CD4-positive, alpha-beta memory T cell (primary cell): ENCODE data around the gene SCFD2. TPM values are rescaled to one million over a fixed set of nuclear protein-coding genes. Genes with fewer than 3 reads are reported as not detected.

Experiments used
- CTCF ChIA-PET: fragments of 350-600 bp; sonication (Branson Sonifier 250); formaldehyde crosslinking; loops from one replicate; lab custom pipeline; 2021; ENCODE audit warnings: inconsistent platforms; ENCODE audit not compliant: partially characterized antibody; lab: Charles Lee
- POLR2A ChIA-PET: fragments of 350-600 bp; sonication (Branson Sonifier 250); formaldehyde crosslinking; loops from one replicate; lab custom pipeline; 2021; ENCODE audit not compliant: partially characterized antibody; lab: Charles Lee
- DNase-seq, 5 donors: peaks; one replicate each; pipeline versions ENCODE4 v3.0.0 to v3.0.0-alpha.2; 2020 to 2022; ENCODE audit warnings: mixed read lengths in 1 of 5
- H3K27ac ChIP-seq: one replicate; pipeline ENCODE4 v1.7.0; 2013; ENCODE audit warnings: low read depth, low read length
- H3K27me3 ChIP-seq: 2 replicates; pipeline ENCODE4 v1.7.0; 2013; ENCODE audit warnings: mild to moderate bottlenecking, low read length, moderate library complexity; ENCODE audit not compliant: insufficient read depth
- H3K36me3 ChIP-seq: 2 replicates; pipeline ENCODE4 v1.7.0; 2013; ENCODE audit warnings: mild to moderate bottlenecking, low read length, moderate library complexity; ENCODE audit not compliant: insufficient read depth
- H3K4me1 ChIP-seq: 2 replicates; pipeline ENCODE4 v1.7.0; 2013; ENCODE audit warnings: mild to moderate bottlenecking, low read length, moderate library complexity; ENCODE audit not compliant: insufficient read depth
- H3K4me3 ChIP-seq, 2 donors: one replicate each; pipeline ENCODE4 v1.7.0; 2013; ENCODE audit warnings: low read length in 2 of 2, mild to moderate bottlenecking in 1 of 2
- H3K9me3 ChIP-seq, 2 donors: one replicate each; pipeline ENCODE4 v1.7.0; 2013; ENCODE audit warnings: low read length in 2 of 2, control low read depth in 1 of 2; ENCODE audit not compliant: control insufficient read depth in 1 of 2
- H3K27ac Mint-ChIP-seq, 7 donors: one replicate each; pipeline ENCODE4 v1.8.0; 2020 to 2021; ENCODE audit warnings: mixed read lengths in 7 of 7, mild to moderate bottlenecking in 6 of 7, inconsistent platforms in 3 of 7, moderate library complexity in 3 of 7
- H3K27me3 Mint-ChIP-seq, 2 donors: one replicate each; pipeline ENCODE4 v1.8.0; 2020 to 2021; ENCODE audit warnings: mixed read lengths in 2 of 2
- H3K36me3 Mint-ChIP-seq, 2 donors: one replicate each; pipeline ENCODE4 v1.8.0; 2020 to 2021; ENCODE audit warnings: mixed read lengths in 2 of 2, inconsistent platforms in 1 of 2, mild to moderate bottlenecking in 1 of 2
- H3K4me1 Mint-ChIP-seq, 4 donors: one replicate each; pipeline ENCODE4 v1.8.0; 2020 to 2021; ENCODE audit warnings: mixed read lengths in 4 of 4, mild to moderate bottlenecking in 1 of 4
- H3K4me3 Mint-ChIP-seq, 8 donors: one replicate each; pipeline ENCODE4 v1.8.0; 2020 to 2021; ENCODE audit warnings: mixed read lengths in 8 of 8, mild to moderate bottlenecking in 7 of 8, moderate library complexity in 6 of 8, inconsistent platforms in 3 of 8
- H3K9me3 Mint-ChIP-seq, 8 donors: one replicate each; pipeline ENCODE4 v1.8.0; 2020 to 2021; ENCODE audit warnings: mixed read lengths in 8 of 8, mild to moderate bottlenecking in 5 of 8, inconsistent platforms in 3 of 8, moderate library complexity in 1 of 8
- intact Hi-C: fragments of 100-400 bp; cut with micrococcal nuclease; formaldehyde crosslinking; loops from one replicate; pipeline ENCODE4 v1.15.1; 2023
- polyA plus RNA-seq, 2 donors: library from polyadenylated mRNA; unstranded; fragments of 300-500 nt; fragmentation: Illumina TruSeq; gene quantifications; one replicate each; pipeline ENCODE4 v1.2.3, GENCODE V29; 2021
- total RNA-seq, 2 experiments: library from RNA; stranded (reverse); gene quantifications; one replicate each; pipeline ENCODE4 v1.2.3, GENCODE V29; 2021

SCFD2 gene
- total and polyA plus RNA-seq, 4 experiments from 2014 or later = 12.4 to 21.2 (median 13.5) TPM

- Mint-ChIP-seq H3K27ac (no peak overlapping the region), H3K36me3 (peaks cover 2 to 8% of the 10 kb centered on the region in 2 donors), H3K4me1 (no peaks in the 10 kb centered on the region), H3K9me3 (peaks cover 0 to 9% (median 2%) of the 10 kb centered on the region in 8 donors), H3K4me3 (no peak overlapping the region), H3K27me3 (no peaks in the 10 kb centered on the region)
- Histone ChIP-seq H3K27me3 (no peaks in the 10 kb centered on the region), H3K36me3 (no peaks in the 10 kb centered on the region), H3K9me3 (no peaks in the 10 kb centered on the region), H3K4me3 (no peak overlapping the region), H3K4me1 (no peaks in the 10 kb centered on the region), H3K27ac (no peak overlapping the region)
- intact Hi-C loops = no loop called here
- POLR2A ChIA-PET = no interaction called here
- no peak for DNase-seq
- CTCF ChIA-PET = interaction anchor here (0.7 kb wide), 2 partner anchors 10 to 430 kb away, joined by 3 read pairs; no protein-coding TSS in a partner anchor
These were observed 389.2 kb downstream of the SCFD2 start for GRCh38 chr4:52976523-52977230.

DNA sequence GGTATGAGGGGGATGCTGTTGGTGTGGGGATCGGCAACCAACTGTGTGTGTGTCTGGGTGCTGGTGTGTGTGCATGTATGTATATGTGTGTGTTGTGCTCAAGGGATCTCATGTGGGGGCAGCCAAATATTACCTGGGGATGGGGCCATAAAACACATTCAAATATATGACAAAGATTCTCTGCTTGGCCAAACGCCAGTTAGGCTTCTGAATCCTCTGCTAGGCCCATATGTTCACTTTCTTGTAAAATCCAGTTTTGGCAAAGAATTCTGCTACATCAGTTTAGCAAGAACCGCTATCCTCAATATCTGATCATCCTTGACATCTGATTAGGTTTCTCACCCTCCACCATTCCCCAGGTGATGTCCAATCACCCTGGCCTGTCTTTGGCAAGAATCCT lies 397.2 kb downstream of the SCFD2 start:
- ChIA-PET CTCF (no interaction called here), POLR2A (no interaction called here)
- Mint-ChIP-seq H3K27ac (no peak overlapping the region), H3K36me3 (peaks cover 5 to 37% of the 10 kb centered on the region in 2 donors), H3K9me3 (peaks cover 0 to 15% (median 2%) of the 10 kb centered on the region in 8 donors), H3K27me3 (no peaks in the 10 kb centered on the region), H3K4me1 (peaks cover 0 to 3% (median 0%) of the 10 kb centered on the region in 4 donors), H3K4me3 (no peak overlapping the region)
- no peaks in the 10 kb centered on the region for H3K9me3 ChIP-seq
- intact Hi-C loops = no loop called here
- no peaks in the 10 kb centered on the region for H3K4me1 ChIP-seq
- no peaks in the 10 kb centered on the region for H3K36me3 ChIP-seq
- no peak overlapping the region for H3K27ac ChIP-seq
- no peaks in the 10 kb centered on the region for H3K27me3 ChIP-seq
- H3K4me3 ChIP-seq = no peak overlapping the region
- no peak for DNase-seq

DNA sequence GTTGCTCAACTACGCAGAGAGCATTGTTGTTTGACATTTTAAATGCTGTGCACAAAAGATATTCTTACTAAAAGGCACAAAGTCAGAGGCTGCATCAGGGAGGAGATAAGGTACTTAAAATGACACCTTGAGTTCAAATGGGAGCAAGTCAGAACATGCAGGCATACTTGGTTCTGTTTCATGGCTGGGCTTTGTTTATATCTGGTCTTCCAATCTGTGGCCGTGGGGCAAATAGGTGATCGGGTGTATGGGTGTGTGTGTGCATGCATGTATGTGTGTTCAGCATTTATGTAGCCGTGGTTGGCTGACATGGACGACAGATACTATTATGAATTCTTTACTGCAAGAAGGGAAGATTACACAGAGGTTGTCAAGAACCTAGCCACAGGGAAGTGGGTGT lies 397.6 kb downstream of the SCFD2 start:
- intact Hi-C loops = no loop called here

GRCh38 chr4:52966781-52967180 lies 399.1 kb downstream of the SCFD2 start:
- peaks cover 0 to 3% (median under 1%) of the 10 kb centered on the region in 4 donors for H3K4me1 Mint-ChIP-seq
- intact Hi-C loops = no loop called here

More for the DNA sequence above, 397.6 kb downstream of the SCFD2 start:
- Histone ChIP-seq H3K4me1 (no peaks in the 10 kb centered on the region), H3K27ac (no peak overlapping the region), H3K27me3 (no peaks in the 10 kb centered on the region), H3K36me3 (no peaks in the 10 kb centered on the region), H3K4me3 (no peak overlapping the region), H3K9me3 (no peaks in the 10 kb centered on the region)
- H3K4me1 Mint-ChIP-seq = peaks cover 0 to 3% (median 0%) of the 10 kb centered on the region in 4 donors
- no peak overlapping the region for H3K4me3 Mint-ChIP-seq
- H3K27ac Mint-ChIP-seq = peak overlapping the region in 1 of 7 donors; percentile 1
- H3K9me3 Mint-ChIP-seq = peaks cover 0 to 15% (median 2%) of the 10 kb centered on the region in 8 donors
- DNase-seq = no peak
- ChIA-PET POLR2A (no interaction called here), CTCF (no interaction called here)
- peaks cover 5 to 40% of the 10 kb centered on the region in 2 donors for H3K36me3 Mint-ChIP-seq
- no peaks in the 10 kb centered on the region for H3K27me3 Mint-ChIP-seq

DNA sequence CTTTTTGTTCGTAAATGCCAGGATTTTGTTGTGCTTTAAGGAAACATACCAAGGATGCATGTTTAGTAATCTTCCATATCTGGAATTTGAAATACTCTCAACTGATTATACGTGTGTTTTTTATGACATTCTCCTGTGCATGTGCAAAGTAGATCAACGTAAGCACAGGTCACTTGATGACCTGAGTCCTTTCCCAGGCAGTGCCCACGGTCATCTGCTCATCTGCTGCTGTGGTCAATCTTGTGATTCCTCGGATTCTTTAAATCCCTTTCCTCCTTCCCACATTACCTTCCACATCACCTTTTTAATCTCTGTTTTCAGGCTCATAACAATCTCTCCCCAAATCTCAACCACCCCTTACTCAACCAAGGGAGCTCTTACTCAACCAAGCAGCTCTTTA lies 399.7 kb downstream of the SCFD2 start:
- DNase-seq = no peak
- no peaks in the 10 kb centered on the region for H3K9me3 ChIP-seq
- Mint-ChIP-seq H3K27ac (no peak overlapping the region), H3K27me3 (no peaks in the 10 kb centered on the region), H3K4me3 (no peak overlapping the region), H3K9me3 (peaks cover 0 to 8% (median under 1%) of the 10 kb centered on the region in 8 donors), H3K36me3 (peaks cover 4 to 34% of the 10 kb centered on the region in 2 donors), H3K4me1 (peaks cover 0 to 3% (median 1%) of the 10 kb centered on the region in 4 donors)
- ChIA-PET POLR2A (no interaction called here), CTCF (interaction anchor here (0.6 kb wide), 1 partner anchor 11 kb away, joined by 3 read pairs; no protein-coding TSS in a partner anchor)
- no peaks in the 10 kb centered on the region for H3K27me3 ChIP-seq
- no peaks in the 10 kb centered on the region for H3K4me1 ChIP-seq
- no peaks in the 10 kb centered on the region for H3K36me3 ChIP-seq
- intact Hi-C loops = no loop called here
- no peak overlapping the region for H3K4me3 ChIP-seq
- H3K27ac ChIP-seq = no peak overlapping the region

More at GRCh38 chr4:52966781-52967180, 399.1 kb downstream of the SCFD2 start:
- H3K27me3 ChIP-seq = no peaks in the 10 kb centered on the region
- H3K36me3 ChIP-seq = no peaks in the 10 kb centered on the region
- no peak for DNase-seq
- H3K27ac Mint-ChIP-seq = no peak overlapping the region
- H3K4me1 ChIP-seq = no peaks in the 10 kb centered on the region
- CTCF ChIA-PET = interaction anchor here (0.6 kb wide), 1 partner anchor 10 kb away, joined by 3 read pairs; no protein-coding TSS in a partner anchor
- H3K27me3 Mint-ChIP-seq = no peaks in the 10 kb centered on the region
- no peak overlapping the region for H3K27ac ChIP-seq
- peaks cover 4 to 36% of the 10 kb centered on the region in 2 donors for H3K36me3 Mint-ChIP-seq
- peaks cover 0 to 9% (median under 1%) of the 10 kb centered on the region in 8 donors for H3K9me3 Mint-ChIP-seq
- H3K4me3 ChIP-seq = no peak overlapping the region
- POLR2A ChIA-PET = no interaction called here
- H3K9me3 ChIP-seq = no peaks in the 10 kb centered on the region
- H3K4me3 Mint-ChIP-seq = no peak overlapping the region

DNA sequence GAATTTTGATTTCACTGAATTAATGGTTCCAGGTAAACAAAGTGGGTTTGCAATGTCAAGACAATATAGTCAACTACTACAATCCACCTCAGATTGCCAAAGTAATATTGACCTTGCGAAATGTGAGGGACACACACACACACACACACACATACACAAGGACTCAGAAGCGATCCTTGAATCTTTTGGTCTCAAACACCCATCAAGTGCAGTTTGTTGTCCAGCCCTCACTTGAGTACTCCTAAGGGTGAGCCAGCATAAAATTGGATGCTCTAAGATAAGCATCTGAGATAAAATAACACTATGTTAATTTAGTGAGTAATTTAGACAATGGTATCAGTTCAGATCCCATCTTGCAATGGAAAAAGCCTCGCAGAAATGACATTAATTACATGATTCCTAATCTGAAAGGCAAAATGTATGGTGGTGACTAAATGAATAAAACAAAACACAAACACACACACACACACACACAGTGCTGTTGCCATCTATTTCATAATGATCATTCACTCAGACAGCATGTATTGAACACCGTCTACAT lies 401.2 kb downstream of the SCFD2 start:
- H3K9me3 ChIP-seq = no peaks in the 10 kb centered on the region
- intact Hi-C loops = no loop called here
- Mint-ChIP-seq H3K36me3 (peaks cover 3 to 30% of the 10 kb centered on the region in 2 donors), H3K4me1 (peaks cover 0 to 3% (median 1%) of the 10 kb centered on the region in 4 donors), H3K27ac (no peak overlapping the region), H3K27me3 (no peaks in the 10 kb centered on the region), H3K9me3 (peaks cover 0 to 3% (median 0%) of the 10 kb centered on the region in 8 donors), H3K4me3 (no peak overlapping the region)
- DNase-seq = no peak
- POLR2A ChIA-PET = no interaction called here
- H3K36me3 ChIP-seq = no peaks in the 10 kb centered on the region
- H3K27me3 ChIP-seq = no peaks in the 10 kb centered on the region
- CTCF ChIA-PET = no interaction called here
- H3K4me1 ChIP-seq = no peaks in the 10 kb centered on the region
- no peak overlapping the region for H3K27ac ChIP-seq
- no peak overlapping the region for H3K4me3 ChIP-seq

DNA sequence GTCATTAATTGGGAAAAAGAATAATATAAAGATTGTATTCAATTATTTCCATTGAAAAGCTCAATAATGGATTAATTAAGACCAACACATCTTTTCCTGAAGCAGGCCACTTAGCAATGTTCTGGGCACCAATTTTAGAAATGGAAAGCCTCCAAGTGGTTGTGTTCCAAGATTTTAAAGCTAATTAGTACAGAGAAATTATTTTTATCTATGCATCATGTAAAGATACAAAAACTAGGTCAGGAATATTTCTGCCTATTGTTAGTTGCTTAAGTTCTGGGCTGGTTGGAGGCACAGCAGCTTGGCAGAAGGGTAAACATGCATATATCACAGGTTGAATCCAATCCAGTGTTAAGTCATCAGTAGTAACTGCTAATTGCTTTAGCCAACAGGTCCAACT lies 401.9 kb downstream of the SCFD2 start:
- Histone ChIP-seq H3K27me3 (no peaks in the 10 kb centered on the region), H3K36me3 (no peaks in the 10 kb centered on the region), H3K4me3 (no peak overlapping the region), H3K27ac (no peak overlapping the region), H3K9me3 (no peaks in the 10 kb centered on the region), H3K4me1 (no peaks in the 10 kb centered on the region)
- no peak for DNase-seq
- H3K27me3 Mint-ChIP-seq = no peaks in the 10 kb centered on the region
- peaks cover 0 to 2% (median 0%) of the 10 kb centered on the region in 4 donors for H3K4me1 Mint-ChIP-seq
- ChIA-PET POLR2A (no interaction called here), CTCF (no interaction called here)
- peaks cover 0 to 24% of the 10 kb centered on the region in 2 donors for H3K36me3 Mint-ChIP-seq
- H3K27ac Mint-ChIP-seq = no peak overlapping the region
- peaks cover 0 to 2% (median 0%) of the 10 kb centered on the region in 8 donors for H3K9me3 Mint-ChIP-seq
- intact Hi-C loops = no loop called here
- no peak overlapping the region for H3K4me3 Mint-ChIP-seq
